H9 (cell line): ENCODE data around the gene ACTL8. TPM values are rescaled to one million over a fixed set of nuclear protein-coding genes. Genes with fewer than 3 reads are reported as not detected.

Experiments used
- DNase-seq: peaks from one replicate; pipeline ENCODE4 v3.0.0-alpha.2; 2017
- H2AFZ ChIP-seq: one replicate; pipeline ENCODE4 v1.6.1; 2013; ENCODE audit warnings: mild to moderate bottlenecking, low read length, control low read depth, moderate library complexity
- H2AK5ac ChIP-seq: 2 replicates; pipeline ENCODE4 v1.6.1; 2013; ENCODE audit warnings: low read length, control low read depth, mixed read lengths; ENCODE audit not compliant: insufficient read length
- H2BK120ac ChIP-seq: one replicate; pipeline ENCODE4 v1.6.1; 2013; ENCODE audit warnings: low read depth, mild to moderate bottlenecking, low read length, control low read depth, inconsistent platforms; ENCODE audit not compliant: poor library complexity, severe bottlenecking
- H2BK12ac ChIP-seq: 2 replicates; pipeline ENCODE4 v1.6.1; 2013; ENCODE audit warnings: low read length, control low read depth, mixed read lengths, low read depth; ENCODE audit not compliant: insufficient read length
- H2BK15ac ChIP-seq: 2 replicates; pipeline ENCODE4 v1.6.1; 2013; ENCODE audit warnings: low read depth, low read length, control low read depth
- H2BK20ac ChIP-seq: one replicate; pipeline ENCODE4 v1.6.1; 2013; ENCODE audit warnings: low read depth, mild to moderate bottlenecking, low read length, control low read depth, inconsistent platforms; ENCODE audit not compliant: poor library complexity, severe bottlenecking
- H2BK5ac ChIP-seq: 2 replicates; pipeline ENCODE4 v1.6.1; 2013; ENCODE audit warnings: low read length, control low read depth, mixed read lengths; ENCODE audit not compliant: insufficient read length
- H3K14ac ChIP-seq: 2 replicates; pipeline ENCODE4 v1.6.1; 2013; ENCODE audit warnings: low read length, control low read depth; ENCODE audit not compliant: insufficient read depth
- H3K18ac ChIP-seq: 2 replicates; pipeline ENCODE4 v1.6.1; 2013; ENCODE audit warnings: low read depth, mild to moderate bottlenecking, mixed read lengths, low read length, control low read depth; ENCODE audit not compliant: insufficient read length
- H3K23ac ChIP-seq: 2 replicates; pipeline ENCODE4 v1.6.1; 2013; ENCODE audit warnings: low read length, control low read depth, mixed read lengths, low read depth; ENCODE audit not compliant: insufficient read length
- H3K23me2 ChIP-seq: 2 replicates; pipeline ENCODE4 v1.6.1; 2013; ENCODE audit warnings: low read depth, mild to moderate bottlenecking, mixed read lengths, low read length, control low read depth; ENCODE audit not compliant: insufficient read length, poor library complexity, severe bottlenecking
- H3K27ac ChIP-seq: 2 replicates; pipeline ENCODE4 v1.5.1; 2013; ENCODE audit warnings: low read length, control low read depth, mixed read lengths, low read depth; ENCODE audit not compliant: insufficient read length
- H3K27me3 ChIP-seq: 2 replicates; pipeline ENCODE4 v1.6.1; 2013; ENCODE audit warnings: low read length, control low read depth, inconsistent platforms; ENCODE audit not compliant: insufficient read depth
- H3K4ac ChIP-seq: 2 replicates; pipeline ENCODE4 v1.6.1; 2013; ENCODE audit warnings: low read depth, mild to moderate bottlenecking, control low read depth, inconsistent platforms, low read length, moderate library complexity
- H3K4me1 ChIP-seq: 2 replicates; pipeline ENCODE4 v1.6.1; 2013; ENCODE audit warnings: low read length, control low read depth, inconsistent platforms; ENCODE audit not compliant: insufficient read depth
- H3K4me2 ChIP-seq: 2 replicates; pipeline ENCODE4 v1.6.1; 2013; ENCODE audit warnings: low read length, control low read depth, mixed read lengths; ENCODE audit not compliant: insufficient read length, insufficient read depth
- H3K56ac ChIP-seq: 2 replicates; pipeline ENCODE4 v1.6.1; 2013; ENCODE audit warnings: low read depth, mild to moderate bottlenecking, mixed read lengths, low read length, control low read depth; ENCODE audit not compliant: insufficient read length
- H3K79me1 ChIP-seq: 2 replicates; pipeline ENCODE4 v1.6.1; 2013; ENCODE audit warnings: low read depth, mild to moderate bottlenecking, moderate library complexity, low read length, control low read depth, inconsistent platforms; ENCODE audit not compliant: insufficient read depth, poor library complexity, severe bottlenecking
- H3K79me2 ChIP-seq: 2 replicates; pipeline ENCODE4 v1.6.1; 2013; ENCODE audit warnings: low read length, control low read depth, inconsistent platforms; ENCODE audit not compliant: insufficient read depth
- H3K9ac ChIP-seq: 2 replicates; pipeline ENCODE4 v1.6.1; 2013; ENCODE audit warnings: low read length, control low read depth, mixed read lengths; ENCODE audit not compliant: insufficient read length; ENCODE audit errors: extremely low read depth
- H3K9me3 ChIP-seq: one replicate; pipeline ENCODE4 v1.6.1; 2013; ENCODE audit warnings: low read depth, low read length, inconsistent platforms; ENCODE audit not compliant: control insufficient read depth
- H3T11ph ChIP-seq: one replicate; pipeline ENCODE4 v1.6.1; 2013; ENCODE audit warnings: mild to moderate bottlenecking, low read length, control low read depth, inconsistent platforms
- H4K20me1 ChIP-seq: one replicate; pipeline ENCODE4 v1.6.1; 2013; ENCODE audit not compliant: control insufficient read depth, insufficient read length, insufficient read depth
- H4K5ac ChIP-seq: 2 replicates; pipeline ENCODE4 v1.6.1; 2013; ENCODE audit warnings: low read depth, mild to moderate bottlenecking, mixed read lengths, low read length, control low read depth; ENCODE audit not compliant: insufficient read length
- H4K8ac ChIP-seq: replicated peaks from 2 replicates; pipeline ENCODE4 v1.6.1; 2013; ENCODE audit warnings: low read length, control low read depth, mixed read lengths, low read depth; ENCODE audit not compliant: insufficient read length
- H4K91ac ChIP-seq: 2 replicates; pipeline ENCODE4 v1.6.1; 2013; ENCODE audit warnings: low read depth, mild to moderate bottlenecking, moderate library complexity, mixed read lengths, low read length, control low read depth; ENCODE audit not compliant: insufficient read length
- H3K27ac Mint-ChIP-seq, 3 experiments: 2 replicates in 2 of 3; 3 replicates in 1 of 3; pipeline ENCODE4 v1.8.0; 2020 to 2021; ENCODE audit warnings: mixed read lengths in 3 of 3, mild to moderate bottlenecking in 1 of 3, moderate library complexity in 1 of 3
- H3K27me3 Mint-ChIP-seq: 2 replicates; pipeline ENCODE4 v1.8.0; 2021; ENCODE audit warnings: low read depth, mild to moderate bottlenecking, moderate library complexity, mixed read lengths
- H3K36me3 Mint-ChIP-seq, 3 experiments: 2 replicates in 2 of 3; 3 replicates in 1 of 3; pipeline ENCODE4 v1.8.0; 2020 to 2021; ENCODE audit warnings: low read depth in 3 of 3, mixed read lengths in 3 of 3; ENCODE audit not compliant: insufficient read depth in 1 of 3
- H3K4me1 Mint-ChIP-seq, 2 experiments: 2 replicates each; pipeline ENCODE4 v1.8.0; 2020; ENCODE audit warnings: mixed read lengths in 2 of 2
- H3K4me3 Mint-ChIP-seq, 2 experiments: 2 replicates in 1 of 2; 3 replicates in 1 of 2; pipeline ENCODE4 v1.8.0; 2020 to 2021; ENCODE audit warnings: mild to moderate bottlenecking in 2 of 2, mixed read lengths in 2 of 2, moderate library complexity in 1 of 2
- H3K9me3 Mint-ChIP-seq, 2 experiments: 2 replicates in 1 of 2; 3 replicates in 1 of 2; pipeline ENCODE4 v1.8.0; 2020; ENCODE audit warnings: mild to moderate bottlenecking in 2 of 2, mixed read lengths in 2 of 2, moderate library complexity in 1 of 2
- WGBS: extraction: QIAGEN DNeasy Blood & Tissue Kit; methylation state at CpG from one replicate; pipeline ENCODE4 v1.1.7; 2013; ENCODE audit warnings: missing lambda C conversion rate, low lambda C conversion rate, mixed read lengths; ENCODE audit not compliant: insufficient read length; ENCODE audit errors: extremely low coverage; 5-methylcytosine and 5-hydroxymethylcytosine counted together
- total RNA-seq: library from RNA; stranded (reverse); gene quantifications from 2 replicates; pipeline ENCODE4 v1.2.1, GENCODE V29; 2021
- TF ChIP-seq, protein P1 (sequence below): fragments of 200-600 bp; sonication (generic); conservative IDR thresholded peaks from 3 replicates; pipeline ENCODE4 v1.8.0; 2021; ENCODE audit warnings: antibody characterized with exemption, mild to moderate bottlenecking

The ACTL8 gene
- total RNA-seq, 1 experiment from 2014 or later: not detected

DNA sequence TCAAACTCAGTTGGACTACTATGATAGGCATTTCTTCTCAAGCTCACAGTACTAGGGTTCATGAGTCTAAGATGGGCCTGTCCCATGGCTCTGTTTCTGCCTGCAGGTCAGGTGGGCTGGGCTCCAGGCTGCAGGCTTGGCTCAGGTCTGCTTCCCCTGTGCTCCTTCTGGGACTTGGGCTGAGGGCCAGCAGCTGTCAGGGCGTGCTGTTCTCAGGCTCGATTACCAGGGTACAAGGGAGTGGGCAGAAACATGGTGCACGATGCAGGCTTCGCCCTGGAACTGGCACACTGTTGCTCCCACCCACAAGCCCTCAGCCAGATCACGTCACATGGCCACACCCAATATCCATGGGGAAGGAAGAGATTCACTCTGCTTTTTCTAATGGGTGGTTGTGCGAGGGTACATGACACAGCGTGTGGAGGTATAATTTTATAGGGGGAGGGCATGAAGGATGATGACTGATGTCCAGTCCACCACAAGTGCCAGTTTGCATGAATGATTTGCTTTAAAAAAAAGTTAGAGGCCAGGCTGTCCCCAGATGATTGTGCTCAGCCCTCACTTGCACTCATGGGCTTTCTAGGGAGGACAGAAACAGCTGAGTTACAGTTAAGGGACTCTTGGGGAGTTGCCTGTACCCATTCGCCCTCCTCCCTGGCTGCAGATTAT is 118.0 kb downstream of the ACTL8 start:
- H2BK5ac ChIP-seq: no peak overlapping the region
- H2BK12ac ChIP-seq: no peak overlapping the region
- no peaks in the 10 kb centered on the region for H3K4me1 ChIP-seq
- Mint-ChIP-seq H3K36me3 (peaks cover 0 to 10% (median 0%) of the 10 kb centered on the region in 3 experiments; a peak in 3 of 7 replicates), H3K27me3 (peaks cover 18% of the 10 kb centered on the region), H3K4me3 (no peak overlapping the region), H3K27ac (no peak overlapping the region), H3K4me1 (peaks cover 15 to 26% of the 10 kb centered on the region in 2 experiments), H3K9me3 (peaks cover 0 to 4% of the 10 kb centered on the region in 2 experiments; a peak in 2 of 5 replicates)
- H3K18ac ChIP-seq: no peak overlapping the region
- H4K5ac ChIP-seq: no peak overlapping the region
- H3K23ac ChIP-seq: no peak overlapping the region
- no peak overlapping the region for H3K9ac ChIP-seq
- TF ChIP-seq, protein P1, sequence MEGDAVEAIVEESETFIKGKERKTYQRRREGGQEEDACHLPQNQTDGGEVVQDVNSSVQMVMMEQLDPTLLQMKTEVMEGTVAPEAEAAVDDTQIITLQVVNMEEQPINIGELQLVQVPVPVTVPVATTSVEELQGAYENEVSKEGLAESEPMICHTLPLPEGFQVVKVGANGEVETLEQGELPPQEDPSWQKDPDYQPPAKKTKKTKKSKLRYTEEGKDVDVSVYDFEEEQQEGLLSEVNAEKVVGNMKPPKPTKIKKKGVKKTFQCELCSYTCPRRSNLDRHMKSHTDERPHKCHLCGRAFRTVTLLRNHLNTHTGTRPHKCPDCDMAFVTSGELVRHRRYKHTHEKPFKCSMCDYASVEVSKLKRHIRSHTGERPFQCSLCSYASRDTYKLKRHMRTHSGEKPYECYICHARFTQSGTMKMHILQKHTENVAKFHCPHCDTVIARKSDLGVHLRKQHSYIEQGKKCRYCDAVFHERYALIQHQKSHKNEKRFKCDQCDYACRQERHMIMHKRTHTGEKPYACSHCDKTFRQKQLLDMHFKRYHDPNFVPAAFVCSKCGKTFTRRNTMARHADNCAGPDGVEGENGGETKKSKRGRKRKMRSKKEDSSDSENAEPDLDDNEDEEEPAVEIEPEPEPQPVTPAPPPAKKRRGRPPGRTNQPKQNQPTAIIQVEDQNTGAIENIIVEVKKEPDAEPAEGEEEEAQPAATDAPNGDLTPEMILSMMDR: no peak
- H3K27me3 ChIP-seq: no peaks in the 10 kb centered on the region
- H4K20me1 ChIP-seq: no peaks in the 10 kb centered on the region
- no peak overlapping the region for H2BK120ac ChIP-seq
- no CpG with 5 or more reads among the region's 8 CpGs for WGBS
- H4K8ac ChIP-seq: no peak overlapping the region
- H2BK15ac ChIP-seq: no peak overlapping the region
- H3K23me2 ChIP-seq: no peaks in the 10 kb centered on the region
- no peak overlapping the region for H4K91ac ChIP-seq
- DNase-seq: no peak
- no peak overlapping the region for H3K4ac ChIP-seq
- no peak overlapping the region for H3K56ac ChIP-seq
- H3K14ac ChIP-seq: no peak overlapping the region; the same call in 1 of the 2 replicates
- H3K4me2 ChIP-seq: no peak overlapping the region
- no peaks in the 10 kb centered on the region for H3K79me2 ChIP-seq
- no peak overlapping the region for H2AK5ac ChIP-seq
- H3T11ph ChIP-seq: no peak overlapping the region
- H3K79me1 ChIP-seq: no peaks in the 10 kb centered on the region
- no peak overlapping the region for H2BK20ac ChIP-seq
- H3K27ac ChIP-seq: no peak overlapping the region
- no peaks in the 10 kb centered on the region for H3K9me3 ChIP-seq
- no peak overlapping the region for H2AFZ ChIP-seq
